Measurements from ENCODE around the gene ERCC5.

GRCh38 chr13:102812611-102813287, 33.1 kb upstream of the ERCC5 start:
- no peak for TF ChIP-seq POLR2A (IDR thresholded peaks at IDR 0.05)
- TF ChIP-seq CTCF (IDR thresholded peaks at IDR 0.05), result no peak

Measured in heart left ventricle (tissue), 13 donors.